HG02885 (cell line): ENCODE results near the gene ZBTB25.
A peak's percentile ranks its signal among the peaks of the same experiment; 100 is the strongest.

Experiments used
- ATAC-seq: cut with Tn5 transposase; IDR thresholded peaks from one replicate; pipeline ENCODE4 v1.9.1; 2021; ENCODE audit warnings: mild to moderate bottlenecking; ENCODE audit not compliant: unreplicated experiment, poor library complexity

The ZBTB25 gene

GRCh38 chr14:64516969-64517368 lies 13.3 kb upstream of the ZBTB25 start:
- ATAC-seq: no peak

GRCh38 chr14:64515053-64515452 lies 11.4 kb upstream of the ZBTB25 start:
- no peak for ATAC-seq

- ATAC-seq: no peak
Observed at GRCh38 chr14:64513271-64513670, 9.6 kb upstream of the ZBTB25 start.

GRCh38 chr14:64510825-64511671 lies 7.4 kb upstream of the ZBTB25 start:
- no peak for ATAC-seq

- ATAC-seq: no peak
Observed at GRCh38 chr14:64509036-64509435, 5.4 kb upstream of the ZBTB25 start.

- ATAC-seq: peak; percentile 12
Observed at GRCh38 chr14:64508215-64508776, 4.7 kb upstream of the ZBTB25 start.

- no peak for ATAC-seq
Observed at GRCh38 chr14:64507376-64508156, 3.9 kb upstream of the ZBTB25 start.

GRCh38 chr14:64506721-64507120 lies 3.1 kb upstream of the ZBTB25 start:
- no peak for ATAC-seq

GRCh38 chr14:64504897-64505794 lies 1.5 kb upstream of the ZBTB25 start:
- ATAC-seq: peak; percentile 31

- peak; percentile 22 for ATAC-seq
Observed at GRCh38 chr14:64504310-64504896, 765 bp upstream of the ZBTB25 start, which contains the start of gene ZBTB1. TSS of gene ZBTB1 (plus strand) at chr14:64504770. CDS start at chr14:64521505, 16,735 bp downstream.

GRCh38 chr14:64502887-64503433 lies 678 bp downstream of the ZBTB25 start:
- ATAC-seq: no peak

GRCh38 chr14:64502456-64502855 lies 1.2 kb downstream of the ZBTB25 start:
- ATAC-seq: no peak

GRCh38 chr14:64501411-64502171 lies 2.0 kb downstream of the ZBTB25 start:
- ATAC-seq: no peak

GRCh38 chr14:64500088-64500487 lies 3.5 kb downstream of the ZBTB25 start:
- ATAC-seq: no peak

GRCh38 chr14:64496764-64497163 lies 6.9 kb downstream of the ZBTB25 start:
- ATAC-seq: no peak

- no peak for ATAC-seq
Observed at GRCh38 chr14:64495252-64495651, 8.4 kb downstream of the ZBTB25 start.

GRCh38 chr14:64493455-64493854 lies 10.2 kb downstream of the ZBTB25 start:
- ATAC-seq: no peak

GRCh38 chr14:64491637-64492036 lies 12.0 kb downstream of the ZBTB25 start:
- ATAC-seq: no peak
